GM19452 (cell line): ENCODE measurements around the gene SPPL3.
A peak's percentile ranks its signal among the peaks of the same experiment; 100 is the strongest.
"Not testable (repeated sequence)": the region's sequence is repeated elsewhere in the genome, so short reads cannot be mapped to it uniquely, and the experiment has no call there.

Experiments
- ATAC-seq: cut with Tn5 transposase; IDR thresholded peaks from one replicate; pipeline ENCODE4 v1.9.1; 2021; ENCODE audit not compliant: unreplicated experiment

Gene SPPL3, protein sequence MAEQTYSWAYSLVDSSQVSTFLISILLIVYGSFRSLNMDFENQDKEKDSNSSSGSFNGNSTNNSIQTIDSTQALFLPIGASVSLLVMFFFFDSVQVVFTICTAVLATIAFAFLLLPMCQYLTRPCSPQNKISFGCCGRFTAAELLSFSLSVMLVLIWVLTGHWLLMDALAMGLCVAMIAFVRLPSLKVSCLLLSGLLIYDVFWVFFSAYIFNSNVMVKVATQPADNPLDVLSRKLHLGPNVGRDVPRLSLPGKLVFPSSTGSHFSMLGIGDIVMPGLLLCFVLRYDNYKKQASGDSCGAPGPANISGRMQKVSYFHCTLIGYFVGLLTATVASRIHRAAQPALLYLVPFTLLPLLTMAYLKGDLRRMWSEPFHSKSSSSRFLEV

DNA sequence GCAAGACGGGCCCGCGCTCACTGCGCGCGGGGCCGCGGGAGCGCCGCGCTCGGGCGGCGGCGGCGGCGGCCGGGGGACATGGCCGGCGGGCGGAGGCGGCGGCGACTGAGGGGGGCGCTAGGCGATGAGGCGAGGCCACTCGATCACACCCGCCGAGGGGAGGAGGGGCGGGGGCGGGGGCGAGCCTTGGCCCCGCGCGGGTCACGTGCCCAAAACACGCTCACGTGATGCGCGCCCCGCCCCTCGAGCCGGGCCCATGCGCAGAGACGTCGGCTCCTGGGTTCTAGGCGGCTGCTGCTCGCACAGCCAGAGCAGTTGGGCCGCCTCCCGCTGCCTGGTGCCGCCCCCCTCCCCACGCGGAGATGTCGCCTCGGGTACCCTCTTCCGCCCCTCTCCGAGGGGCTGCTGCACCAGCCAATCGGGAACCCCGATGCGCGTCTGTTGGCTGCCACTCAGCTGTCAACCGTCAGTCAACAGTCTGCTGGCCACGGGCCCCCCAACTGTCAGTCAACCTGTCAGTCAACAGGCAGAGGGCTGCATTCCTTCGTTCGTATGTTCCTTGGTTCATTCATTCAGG is at the start of gene SPPL3:
SPPL3 (minus strand) TSS at position 162 of the 577 bp plus-strand sequence. CDS start 491 bp downstream, outside the sequence.
- peak; percentile 60 for ATAC-seq

DNA sequence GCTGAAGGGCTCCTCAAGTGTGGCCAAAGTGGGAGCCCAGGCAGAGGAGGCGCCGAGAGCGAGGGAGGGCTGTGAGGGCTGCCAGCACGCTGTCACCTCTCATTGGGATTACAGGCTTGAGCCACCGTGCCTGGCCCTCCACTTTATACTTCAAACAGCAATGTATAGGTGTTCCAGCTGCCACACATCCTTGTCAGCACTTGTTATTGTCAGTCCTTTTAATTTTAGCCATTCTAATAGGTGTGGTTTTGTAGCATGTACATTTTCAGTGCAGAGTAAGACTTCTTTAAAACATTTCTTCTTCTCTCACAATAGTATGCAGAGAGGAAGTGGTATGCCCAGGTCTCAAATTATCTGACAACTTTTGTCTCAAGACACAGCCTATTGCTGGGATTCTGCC is 46.6 kb upstream of the SPPL3 start:
- ATAC-seq: no peak

DNA sequence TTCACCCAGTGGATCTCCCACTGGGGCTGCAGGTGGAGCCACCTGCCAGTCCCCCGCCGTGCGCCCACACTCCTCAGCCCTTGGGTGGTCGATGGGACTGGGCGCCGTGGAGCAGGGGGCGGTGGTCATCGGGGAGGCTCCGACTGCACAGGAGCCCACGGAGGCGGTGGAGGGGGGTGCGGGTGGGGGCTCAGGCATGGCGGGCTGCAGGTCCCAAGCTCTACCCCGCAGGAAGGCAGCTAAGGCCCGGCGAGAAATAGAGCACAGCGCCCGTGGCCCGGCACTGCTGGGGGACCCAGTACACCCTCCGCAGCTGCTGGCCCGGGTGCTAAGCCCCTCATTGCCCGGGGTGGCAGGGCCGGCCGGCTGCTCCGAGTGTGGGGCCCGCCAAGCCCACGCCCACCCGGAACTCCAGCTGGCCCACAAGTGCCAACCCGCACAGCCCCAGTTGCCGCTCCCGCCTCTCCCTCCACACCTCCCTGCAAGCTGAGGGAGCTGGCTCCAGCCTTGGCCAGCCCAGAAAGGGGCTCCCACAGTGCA is 46.2 kb upstream of the SPPL3 start:
- ATAC-seq: not testable (repeated sequence)

DNA sequence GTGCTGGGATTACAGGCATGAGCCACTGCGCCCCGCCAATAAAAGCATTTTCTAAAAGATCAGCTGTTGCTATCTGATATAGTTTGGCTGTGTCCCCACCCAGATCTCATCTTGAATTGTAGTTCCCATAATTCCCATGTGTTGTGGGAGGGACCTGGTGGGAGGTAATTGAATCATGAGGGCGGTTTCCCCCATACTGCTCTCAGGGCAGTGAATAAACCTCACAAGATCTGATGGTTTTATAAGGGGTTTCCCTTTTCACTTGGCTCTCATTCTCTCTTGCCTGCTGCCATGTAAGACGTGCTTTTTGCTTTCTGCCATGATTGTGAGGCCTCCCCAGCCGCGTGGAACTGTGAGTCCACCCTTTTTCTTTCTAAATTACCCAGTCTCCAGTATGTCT is 41.4 kb upstream of the SPPL3 start:
- not testable (repeated sequence) for ATAC-seq

DNA sequence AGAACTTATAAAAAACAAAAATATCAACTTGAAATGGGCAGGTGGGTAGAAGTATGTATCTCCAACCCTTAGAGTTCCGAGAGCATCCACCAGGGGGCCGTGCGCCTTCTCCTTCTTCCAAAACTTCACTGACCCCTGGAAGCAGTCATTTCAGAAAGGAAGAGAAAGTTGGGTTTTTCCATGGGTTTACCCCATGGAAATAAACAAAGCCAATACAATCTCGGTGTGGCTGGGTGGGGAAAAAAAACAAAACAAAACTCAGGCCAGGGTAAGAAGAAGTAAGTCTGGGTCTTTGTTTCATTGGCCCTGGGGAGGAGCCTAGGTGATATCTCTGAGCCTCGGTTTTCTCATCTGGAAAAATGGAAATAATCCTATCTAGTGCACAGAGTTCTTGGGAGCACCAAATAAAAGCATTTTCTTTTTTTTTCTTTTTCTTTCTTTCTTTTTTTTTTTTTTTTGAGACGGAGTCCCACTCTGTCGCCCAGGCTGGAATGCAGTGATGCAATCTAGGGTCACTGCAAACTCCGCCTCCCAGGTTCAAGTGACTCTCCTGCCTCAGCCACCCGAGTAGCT is 40.6 kb upstream of the SPPL3 start:
- ATAC-seq: no peak

DNA sequence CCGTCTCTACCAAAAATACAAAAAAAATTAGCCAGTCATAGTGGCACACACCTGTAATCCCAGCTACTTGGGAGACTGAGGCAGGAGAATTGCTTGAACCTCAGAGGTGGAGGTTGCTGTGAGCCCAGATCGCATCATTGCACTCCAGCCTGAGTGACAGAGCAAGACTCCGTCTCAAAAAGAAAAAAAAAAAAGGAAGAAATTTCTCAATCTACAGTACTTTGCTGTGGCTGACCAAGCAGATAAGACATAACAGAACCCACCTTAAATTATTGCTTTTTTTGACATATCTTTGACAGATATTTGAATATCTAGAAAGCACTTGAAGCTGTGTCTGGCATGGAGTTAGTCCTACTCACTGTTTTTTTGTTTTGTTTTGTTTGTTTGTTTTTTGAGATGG is 39.3 kb upstream of the SPPL3 start:
- no peak for ATAC-seq

DNA sequence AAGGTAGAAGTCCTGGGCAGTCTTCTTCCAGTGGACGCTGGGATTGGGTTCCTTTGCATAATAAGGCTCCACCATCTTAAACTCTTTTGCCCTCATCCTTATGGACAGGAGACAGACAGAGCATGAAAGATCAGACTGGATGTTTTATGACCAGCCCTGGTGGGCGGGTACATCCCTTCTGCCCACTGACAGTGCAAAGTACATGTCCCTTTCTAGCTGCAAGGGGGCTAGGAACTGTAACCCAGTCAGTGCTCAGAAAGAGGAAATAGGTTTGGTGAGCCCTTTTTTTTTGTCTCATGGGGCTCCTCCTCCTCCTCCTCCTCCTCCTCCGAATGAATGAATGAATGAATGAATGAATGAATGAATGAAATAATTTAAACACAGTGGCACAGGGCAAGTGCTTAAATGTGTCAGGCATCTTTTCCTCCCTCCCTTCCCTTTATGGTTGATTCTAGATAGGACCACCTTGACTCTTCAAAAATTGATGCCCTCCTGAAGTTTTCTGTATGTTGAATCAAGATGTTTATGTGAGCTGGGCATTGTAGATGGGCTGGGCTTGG is 37.8 kb upstream of the SPPL3 start:
- no peak for ATAC-seq

DNA sequence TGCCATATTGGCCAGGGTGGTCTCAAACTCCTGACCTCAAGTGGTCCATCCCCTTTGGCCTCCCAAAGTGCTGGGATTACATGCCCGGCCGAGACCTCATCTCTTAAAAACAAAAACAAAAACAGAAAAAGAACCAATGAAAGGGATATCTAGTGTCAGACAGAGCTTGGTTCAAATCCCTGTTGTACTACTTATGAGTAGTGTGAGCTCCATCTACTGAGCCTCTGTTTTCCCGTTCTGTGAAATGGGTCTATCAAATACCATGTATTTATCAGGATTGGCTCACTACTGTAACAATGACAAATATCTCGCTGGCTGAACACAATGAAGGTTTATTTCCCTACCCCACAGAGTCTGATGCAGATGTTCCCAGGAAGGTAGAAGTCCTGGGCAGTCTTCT is 37.3 kb upstream of the SPPL3 start:
- no peak for ATAC-seq

DNA sequence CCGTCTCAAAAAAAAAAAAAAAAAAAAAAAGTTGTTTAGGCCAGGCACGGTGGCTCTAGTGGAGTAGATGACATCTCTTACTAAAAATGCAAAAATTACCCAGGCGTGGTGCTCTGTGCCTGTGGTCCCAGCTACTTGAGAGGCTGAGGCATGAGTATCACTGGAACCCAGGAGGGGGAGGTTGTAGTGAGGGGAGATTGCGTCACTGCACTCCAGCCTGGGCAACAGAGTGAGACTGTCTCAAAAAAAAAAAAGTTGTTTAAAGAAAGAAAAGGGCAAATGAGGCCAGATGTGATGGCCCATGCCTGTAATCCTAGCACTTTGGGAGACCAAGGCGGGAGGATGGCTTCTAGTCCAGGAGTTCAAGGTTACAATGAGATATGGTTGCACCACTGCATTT is 36.6 kb upstream of the SPPL3 start:
- ATAC-seq: no peak

DNA sequence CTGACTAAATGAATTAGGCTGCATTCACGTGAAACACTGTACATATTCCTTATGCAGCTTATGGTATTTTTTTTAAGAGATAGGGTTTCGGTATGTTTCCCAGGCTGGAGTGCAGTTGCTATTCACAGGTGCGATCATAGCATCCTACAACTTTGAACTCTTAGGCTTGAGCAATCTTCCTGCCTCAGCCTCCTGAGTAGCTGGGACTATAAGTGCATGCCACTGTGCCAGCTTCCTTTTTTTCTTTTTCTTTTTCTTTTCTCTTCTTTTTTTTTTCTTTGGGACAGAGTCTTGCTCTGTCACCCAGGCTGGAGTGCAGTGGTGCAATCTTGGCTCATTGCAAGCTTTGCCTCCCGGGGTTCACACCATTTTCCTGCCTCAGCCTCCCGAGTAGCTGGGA is 35.8 kb upstream of the SPPL3 start:
- no peak for ATAC-seq

DNA sequence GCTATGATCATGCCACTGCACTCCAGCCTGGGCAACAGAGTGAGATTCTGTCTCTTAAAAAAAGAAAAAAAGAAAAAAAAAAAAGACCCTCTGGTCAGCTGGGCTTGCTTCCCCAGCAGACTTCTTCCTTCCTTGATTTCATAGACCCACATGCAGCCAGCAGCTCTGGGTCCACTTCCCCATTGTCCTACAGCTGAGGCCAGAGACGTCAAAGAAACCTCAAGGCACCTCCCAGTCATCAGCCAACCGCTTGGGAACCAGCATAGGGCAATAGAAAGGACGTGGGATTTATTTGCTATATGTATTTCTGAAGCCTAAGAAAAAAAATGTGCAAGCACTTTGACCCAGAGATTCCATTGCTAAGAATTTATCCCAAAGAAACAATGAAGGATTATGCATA is 35.4 kb upstream of the SPPL3 start:
- ATAC-seq: no peak

DNA sequence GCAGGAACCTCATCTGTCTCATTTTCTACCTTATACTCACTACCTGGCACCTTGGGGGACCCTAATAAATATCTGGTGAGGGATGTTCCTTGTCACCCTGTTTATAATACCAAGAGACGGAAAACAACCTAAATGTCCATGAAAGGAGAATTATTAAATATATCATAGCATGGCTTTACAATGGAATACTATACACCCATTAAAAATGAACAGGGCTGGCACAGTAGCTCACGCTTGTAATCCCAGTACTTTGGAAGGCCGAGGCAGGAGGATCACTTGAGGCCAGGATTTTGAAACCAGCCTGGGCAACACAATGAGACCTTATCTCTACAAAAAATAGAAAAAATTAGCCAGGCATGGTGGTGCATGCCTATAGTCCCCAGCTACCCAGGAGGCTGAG is 34.3 kb upstream of the SPPL3 start:
- no peak for ATAC-seq

DNA sequence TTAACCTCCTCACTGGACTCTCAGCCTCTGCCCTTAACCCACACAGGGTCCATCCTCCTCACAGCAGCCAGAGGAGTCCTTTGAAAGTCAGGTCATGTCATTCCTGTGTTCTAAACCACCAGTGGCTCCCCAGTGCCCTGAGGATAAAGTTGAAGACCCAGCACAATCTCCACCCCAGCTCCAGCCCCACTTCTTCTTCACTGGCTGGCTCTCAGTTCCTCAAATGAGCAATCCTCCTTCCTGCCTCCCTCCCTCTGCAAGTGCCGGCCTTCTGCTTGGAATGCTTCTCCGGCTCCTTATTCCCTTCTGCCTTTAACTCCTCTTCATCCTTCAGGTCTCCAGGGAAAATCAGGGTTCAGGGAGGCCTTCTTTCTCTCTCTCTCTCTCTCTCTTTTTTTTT is 32.0 kb upstream of the SPPL3 start:
- no peak for ATAC-seq

DNA sequence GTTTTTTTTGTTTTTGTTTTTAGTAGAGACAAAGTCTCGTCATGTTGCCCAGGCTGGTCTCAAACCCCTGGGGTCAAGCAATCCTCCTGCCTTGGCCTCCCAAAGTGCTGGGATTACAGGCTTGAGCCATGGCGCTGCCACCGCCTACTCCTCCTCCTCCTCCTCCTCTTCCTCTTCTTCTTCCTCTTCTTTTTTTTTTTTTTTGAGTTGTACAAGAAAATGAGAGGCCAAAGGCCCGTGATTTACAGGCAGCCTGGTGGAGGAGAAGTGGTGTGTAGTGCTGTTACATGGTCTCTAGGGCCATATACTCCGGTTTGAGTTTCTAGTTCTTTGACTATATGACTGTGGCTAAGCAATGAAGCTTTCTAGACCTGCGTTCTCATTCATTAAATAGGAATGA is 29.6 kb upstream of the SPPL3 start:
- ATAC-seq: no peak

DNA sequence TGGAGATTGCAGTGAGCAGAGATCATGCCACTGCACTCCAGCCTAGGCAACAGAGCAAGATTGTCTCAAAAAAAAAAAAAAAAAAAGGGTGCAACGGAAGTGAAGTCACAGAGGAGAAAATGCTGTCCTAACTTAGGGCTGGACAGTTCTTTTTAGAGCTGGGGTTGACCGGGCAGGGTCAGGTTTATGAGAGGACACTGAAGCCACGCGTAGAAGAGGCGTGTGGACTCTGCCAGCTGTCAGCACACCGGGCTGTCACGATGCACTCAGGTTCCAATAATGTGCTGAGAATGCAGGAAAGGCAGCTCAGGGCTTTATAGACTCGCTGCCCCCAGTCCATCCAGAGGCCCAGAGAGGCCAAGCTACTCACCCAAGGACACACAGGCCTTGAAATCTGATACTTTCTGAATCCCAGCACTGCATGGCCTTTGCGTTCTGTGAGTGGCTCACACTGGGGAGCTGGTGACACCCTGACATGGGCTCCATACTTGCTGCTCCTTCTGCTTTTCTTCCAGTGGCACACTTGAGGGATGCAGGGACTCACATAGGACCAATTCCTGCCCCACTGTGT is 28.9 kb upstream of the SPPL3 start:
- ATAC-seq: no peak

DNA sequence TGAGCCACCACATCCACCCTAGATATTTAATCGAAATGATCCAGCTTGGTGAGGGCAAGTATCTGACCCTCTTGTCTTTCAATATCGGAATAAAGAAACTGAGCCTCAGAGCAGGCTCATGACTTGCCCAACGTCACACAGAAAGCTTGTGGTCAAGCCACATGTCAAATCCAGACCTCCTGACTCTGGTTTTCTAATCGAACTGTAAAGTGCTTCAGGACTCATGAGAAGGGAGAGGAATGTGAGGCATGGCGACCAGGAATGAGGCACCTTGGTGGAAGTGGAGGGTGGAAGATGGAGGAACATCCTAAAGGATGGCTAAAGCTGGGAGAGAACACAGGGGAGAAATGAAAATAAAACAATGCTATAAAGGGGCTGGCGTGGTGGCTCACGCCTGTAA is 27.9 kb upstream of the SPPL3 start:
- no peak for ATAC-seq

DNA sequence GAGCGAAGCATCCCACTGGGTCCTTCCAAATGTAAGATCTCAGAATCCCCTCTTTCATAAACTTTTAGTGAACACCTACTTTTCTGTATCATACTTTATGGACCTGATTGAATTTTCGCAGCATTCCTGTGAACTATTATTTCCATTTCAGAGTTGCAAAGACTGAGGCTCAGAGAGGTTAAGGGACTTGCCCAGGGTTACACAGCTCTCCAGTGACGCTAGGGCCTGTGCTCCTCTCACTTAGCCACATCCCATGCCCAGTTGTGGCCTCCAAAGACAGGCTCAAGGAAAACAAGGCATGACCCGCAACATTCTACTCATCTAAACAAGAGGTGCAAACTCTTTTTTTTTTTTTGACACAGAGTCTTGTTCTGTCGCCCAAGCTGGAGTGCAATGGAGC is 25.9 kb upstream of the SPPL3 start:
- no peak for ATAC-seq

DNA sequence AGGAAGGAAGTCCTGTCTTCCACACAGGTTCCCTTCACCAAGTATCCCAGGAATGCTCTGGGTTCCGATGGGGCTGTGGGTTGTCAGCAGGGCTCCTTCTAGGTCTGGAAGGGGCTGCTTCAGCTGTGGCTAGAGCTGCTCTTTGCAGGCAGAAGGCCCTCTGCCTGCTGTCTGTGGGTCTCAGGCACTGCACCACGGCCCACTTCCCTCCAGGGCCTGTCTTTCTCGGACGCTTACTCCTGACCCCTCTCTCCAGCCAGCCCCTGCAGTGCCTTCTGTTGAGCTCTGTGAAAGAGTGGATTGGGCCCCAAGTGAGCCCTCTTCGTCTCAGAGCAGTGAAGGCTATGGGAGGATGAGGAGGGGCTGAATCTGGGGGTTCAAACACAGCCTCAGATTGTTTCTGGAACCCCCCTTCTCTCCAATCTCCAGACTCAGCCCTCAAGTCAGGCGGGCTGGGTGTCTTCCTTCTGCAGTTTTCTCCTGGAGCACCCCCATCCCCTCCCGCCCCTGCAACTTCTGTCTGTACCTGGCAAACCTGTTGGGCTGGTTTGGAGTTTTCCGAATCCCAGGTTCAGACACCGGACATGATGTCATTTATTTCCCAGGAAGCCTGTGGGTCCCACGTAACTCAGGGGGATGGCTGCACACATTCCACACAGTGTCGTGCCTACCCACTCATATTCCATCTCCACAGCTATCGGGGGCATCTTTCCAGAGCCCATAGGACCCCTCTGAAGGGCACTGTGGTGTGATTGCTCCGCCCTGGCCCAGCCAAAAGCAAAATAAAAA is 24.9 kb upstream of the SPPL3 start:
- ATAC-seq: no peak

DNA sequence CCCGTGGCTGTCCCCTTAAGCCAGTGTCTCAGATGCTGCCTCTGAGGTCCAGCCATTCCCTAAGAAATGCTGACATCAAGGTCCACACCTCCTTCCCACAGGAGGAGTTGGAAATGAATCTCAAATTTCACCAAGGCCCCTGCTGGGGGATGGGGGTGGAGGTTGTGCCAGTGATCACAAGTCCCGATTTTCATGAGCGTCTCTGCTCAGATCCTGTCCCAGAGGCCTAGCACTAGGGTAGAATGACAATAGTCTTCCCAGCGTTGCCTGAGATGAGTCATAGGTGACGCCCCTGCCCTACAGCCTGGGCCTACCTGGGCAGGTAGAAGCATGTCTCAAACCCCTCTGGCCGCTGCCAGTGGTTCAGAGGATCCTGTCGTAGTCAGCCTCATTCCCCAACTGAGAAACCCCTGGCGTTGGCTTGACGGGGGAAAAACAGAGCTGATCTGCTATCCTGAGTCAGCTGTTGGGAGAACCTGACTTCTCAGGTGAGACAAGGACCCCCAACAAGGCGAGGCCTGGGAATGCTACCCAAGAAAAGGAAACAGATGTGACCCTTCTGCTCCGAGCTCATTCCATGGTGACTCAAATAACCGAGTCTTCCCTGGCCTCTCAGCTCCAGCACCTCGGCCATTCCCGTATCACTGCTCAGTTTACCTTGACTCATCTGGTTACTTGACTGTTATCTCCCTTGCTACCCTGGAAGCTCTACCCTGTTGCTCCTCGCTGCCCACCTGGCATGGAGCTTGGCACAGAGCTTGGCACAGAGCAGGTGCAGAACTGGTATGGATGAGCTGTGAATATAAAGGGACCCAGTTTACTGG is 21.8 kb upstream of the SPPL3 start:
- no peak for ATAC-seq

DNA sequence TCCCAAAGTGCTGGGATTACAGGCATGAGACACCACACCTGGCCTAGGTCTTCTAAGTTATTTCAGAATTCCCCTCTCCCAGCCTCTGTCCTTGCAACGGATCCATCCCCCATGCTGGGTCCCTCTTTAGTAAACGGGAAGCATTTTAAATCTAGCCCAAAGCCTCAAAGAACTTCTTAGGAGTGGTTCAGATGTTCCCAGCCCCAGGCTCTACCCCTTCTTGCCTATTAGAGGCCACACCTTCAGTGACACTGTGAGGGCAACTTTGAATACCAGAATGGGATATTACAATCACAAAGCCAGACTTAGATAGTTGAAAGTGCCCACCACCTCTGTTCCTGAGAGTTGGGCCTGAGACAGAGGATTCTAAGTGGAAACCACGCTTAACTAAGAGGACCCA is 18.1 kb upstream of the SPPL3 start:
- ATAC-seq: no peak
